Ovary (tissue), 3 donors: ENCODE results near the gene NYAP2.

Source experiments
- CTCF ChIP-seq, 3 donors: fragments of 450-650 bp in 2 of 3; fragments of 200-600 bp in 1 of 3; IDR thresholded peaks; one replicate each; pipeline versions ENCODE4 v1.5.1 to v1.8.0; 2016 to 2022; ENCODE audit warnings: antibody characterized with exemption in 3 of 3, mild to moderate bottlenecking in 1 of 3
- EP300 ChIP-seq: sonication (generic); formaldehyde crosslinking; IDR thresholded peaks from one replicate; pipeline ENCODE4 v1.6.1; 2017; ENCODE audit warnings: antibody characterized with exemption
- POLR2A ChIP-seq: fragments of 450-650 bp; IDR thresholded peaks from one replicate; pipeline ENCODE4 v1.6.1; 2017; ENCODE audit warnings: antibody characterized with exemption, mild to moderate bottlenecking, moderate library complexity
- donor health status: DM: no; HTN: no; CAD: no.

- TF ChIP-seq CTCF (IDR thresholded peaks at IDR 0.05) (no peak), EP300 (no peak), POLR2A (no peak)
These were observed 293.7 kb downstream of the NYAP2 start for GRCh38 chr2:225693259-225693658.
